Kidney glomerular epithelial cell (primary cell): Measurements from ENCODE around the gene PTGES.
"Not testable (repeated sequence)": the region's sequence is repeated elsewhere in the genome, so short reads cannot be mapped to it uniquely, and the experiment has no call there.

ENCODE experiments used
- DNase-seq: peaks from one replicate; lab custom pipeline; 2025; lab: John Stamatoyannopoulos, UW

The PTGES gene, protein sequence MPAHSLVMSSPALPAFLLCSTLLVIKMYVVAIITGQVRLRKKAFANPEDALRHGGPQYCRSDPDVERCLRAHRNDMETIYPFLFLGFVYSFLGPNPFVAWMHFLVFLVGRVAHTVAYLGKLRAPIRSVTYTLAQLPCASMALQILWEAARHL

DNA sequence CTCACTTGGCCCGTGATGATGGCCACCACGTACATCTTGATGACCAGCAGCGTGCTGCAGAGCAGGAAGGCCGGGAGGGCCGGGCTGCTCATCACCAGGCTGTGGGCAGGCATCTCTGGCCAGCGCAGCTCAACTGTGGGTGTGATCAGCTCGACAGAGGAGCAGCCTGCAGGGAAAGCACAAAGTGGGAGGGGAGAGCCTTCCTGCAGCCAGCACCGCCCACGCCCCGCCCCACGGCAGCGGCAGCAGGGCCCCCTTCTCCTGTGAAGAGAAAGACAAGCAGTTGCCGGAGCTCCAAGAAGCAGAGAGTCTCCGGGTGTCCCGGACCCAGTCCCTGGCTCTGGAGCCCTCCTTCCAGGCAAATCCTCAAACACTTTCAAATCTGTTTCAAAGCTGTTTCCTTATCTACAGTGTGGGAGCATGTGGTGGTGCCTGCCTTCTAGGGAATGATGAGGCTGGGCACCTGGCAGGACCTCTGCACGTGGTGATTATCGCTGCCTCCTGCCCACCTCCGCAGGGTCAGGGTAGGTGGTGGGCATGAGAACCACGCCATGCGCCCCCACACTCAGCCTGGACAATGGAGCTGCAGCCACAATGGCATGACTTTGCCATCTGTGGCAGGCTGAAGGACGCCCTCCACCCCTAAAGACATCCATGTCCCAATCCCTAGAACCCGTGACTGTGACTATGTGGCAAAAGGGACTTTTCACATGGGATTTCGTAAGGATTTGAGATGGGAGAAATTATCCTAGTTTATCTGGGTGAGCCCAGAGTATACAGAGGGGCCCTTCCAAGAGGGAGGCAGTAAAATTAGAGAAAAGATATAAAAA is at the start of gene PTGES:
TSS of gene PTGES (minus strand) at position 143 of the 830 bp plus-strand sequence. CDS start at position 113, 30 bp downstream.
- peak; percentile 75 for DNase-seq

DNA sequence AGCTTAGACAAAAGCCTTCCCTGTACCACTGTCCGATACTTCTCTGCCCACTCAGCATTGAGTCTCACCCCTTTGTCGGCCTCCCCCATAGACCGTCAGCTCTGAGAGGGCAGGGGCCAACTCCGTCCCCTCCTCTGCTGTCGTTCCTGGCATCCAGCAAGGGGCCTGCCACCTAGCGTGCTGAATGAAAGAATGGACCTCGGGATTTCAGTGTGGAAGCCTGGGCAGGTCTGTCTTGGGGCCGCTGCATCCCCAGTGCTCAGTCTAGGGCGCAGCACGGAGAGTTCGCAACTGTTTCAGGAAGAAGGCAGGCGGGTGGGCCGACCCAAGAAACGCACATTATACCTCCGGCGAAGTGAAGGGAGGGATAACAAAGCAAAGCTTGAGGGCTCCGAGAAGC is 48.7 kb upstream of the PTGES start:
- no peak for DNase-seq

DNA sequence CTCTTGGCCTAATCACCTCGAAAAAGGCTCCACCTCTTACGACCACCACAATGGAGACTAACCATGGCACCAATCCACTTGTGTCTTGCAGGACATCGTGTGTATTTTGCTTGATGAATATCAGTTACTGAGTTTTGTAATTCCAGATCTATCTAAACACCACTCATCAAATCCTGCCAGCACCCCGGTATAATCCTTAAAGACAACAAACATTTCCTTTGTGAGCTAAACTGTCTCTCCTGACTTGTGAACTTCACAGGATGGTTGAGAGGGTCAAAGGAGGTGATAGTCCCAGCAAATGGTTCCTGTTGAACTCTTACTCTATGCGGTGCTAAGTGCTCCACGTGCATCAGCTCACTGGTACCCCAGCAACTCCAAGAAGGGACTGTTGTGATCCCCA is 46.1 kb upstream of the PTGES start:
- DNase-seq, result no peak

DNA sequence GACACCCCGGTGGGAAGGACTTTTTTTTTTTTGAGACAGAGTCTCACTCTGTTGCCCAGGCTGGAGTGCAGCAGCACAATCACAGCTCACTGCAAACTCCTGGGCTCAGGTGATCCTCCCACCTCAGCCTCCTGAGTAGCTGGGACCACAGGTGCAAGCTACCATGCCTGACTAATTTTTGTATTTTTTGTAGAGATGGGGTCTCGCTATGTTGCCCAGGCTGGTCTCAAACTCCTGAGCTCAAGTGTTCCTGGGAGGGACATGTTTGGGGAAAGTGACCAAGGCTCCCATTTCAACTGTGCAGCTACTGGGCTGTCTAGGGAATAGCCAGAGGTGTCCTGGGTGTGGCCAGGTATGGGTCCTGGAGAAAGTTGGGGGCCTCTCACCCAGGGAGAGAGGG is 43.2 kb upstream of the PTGES start:
- DNase-seq, result not testable (repeated sequence)

DNA sequence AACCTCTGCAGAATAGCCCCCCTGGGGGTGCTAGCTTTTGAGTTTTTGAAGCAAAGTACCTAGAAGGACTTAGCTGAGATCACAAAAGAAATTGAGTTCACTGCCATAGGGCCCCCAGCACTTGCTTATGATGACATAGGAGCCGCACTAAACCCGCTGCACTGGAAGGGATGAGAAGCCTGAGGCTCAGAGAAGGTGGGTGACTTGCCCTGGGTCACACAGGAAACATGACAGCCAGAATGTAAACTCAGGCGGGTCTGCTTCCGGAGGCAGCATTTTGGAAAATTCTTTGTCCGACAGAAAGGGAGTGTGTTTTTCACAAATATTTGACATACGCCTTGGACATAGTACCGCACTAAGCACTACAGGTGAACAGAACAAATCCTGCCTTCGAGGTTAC is 41.7 kb upstream of the PTGES start:
- DNase-seq, result no peak

DNA sequence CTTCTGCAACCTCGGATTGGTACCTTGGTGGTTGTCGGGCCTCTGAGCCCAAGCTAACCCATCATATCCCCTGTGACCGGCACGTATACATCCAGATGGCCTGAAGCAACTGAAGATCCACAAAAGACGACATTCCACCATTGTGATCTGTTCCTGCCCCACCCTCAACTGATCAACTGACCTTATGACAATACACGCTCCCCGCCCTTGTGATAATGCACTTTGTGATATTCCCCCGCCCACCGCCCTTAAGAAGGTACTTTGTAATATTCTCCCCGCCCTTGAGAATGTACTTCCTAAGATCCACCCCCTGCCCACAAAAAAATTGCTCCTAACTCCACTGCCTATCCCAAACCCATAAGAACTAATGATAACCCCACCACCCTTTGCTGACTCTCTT is 33.6 kb upstream of the PTGES start:
- no peak for DNase-seq

DNA sequence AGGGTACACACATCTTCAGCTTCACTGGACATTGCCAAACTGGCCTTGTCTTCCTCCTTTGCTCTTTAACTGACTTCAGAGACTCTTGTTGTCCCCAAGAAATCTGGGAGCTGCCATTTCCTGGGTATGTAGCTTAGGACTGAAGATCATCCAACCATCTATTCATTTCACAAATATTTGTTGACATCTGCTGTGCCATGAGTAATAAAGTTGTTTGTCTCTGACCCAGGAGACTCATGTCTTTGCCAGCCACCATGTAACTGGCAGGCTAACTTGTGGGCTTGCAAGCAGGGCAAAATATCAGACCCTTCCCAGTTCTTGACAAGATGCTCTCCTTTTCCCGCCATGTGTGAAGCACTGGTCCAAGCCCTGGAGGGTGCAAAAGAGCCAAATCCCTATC is 33.0 kb upstream of the PTGES start:
- no peak for DNase-seq

DNA sequence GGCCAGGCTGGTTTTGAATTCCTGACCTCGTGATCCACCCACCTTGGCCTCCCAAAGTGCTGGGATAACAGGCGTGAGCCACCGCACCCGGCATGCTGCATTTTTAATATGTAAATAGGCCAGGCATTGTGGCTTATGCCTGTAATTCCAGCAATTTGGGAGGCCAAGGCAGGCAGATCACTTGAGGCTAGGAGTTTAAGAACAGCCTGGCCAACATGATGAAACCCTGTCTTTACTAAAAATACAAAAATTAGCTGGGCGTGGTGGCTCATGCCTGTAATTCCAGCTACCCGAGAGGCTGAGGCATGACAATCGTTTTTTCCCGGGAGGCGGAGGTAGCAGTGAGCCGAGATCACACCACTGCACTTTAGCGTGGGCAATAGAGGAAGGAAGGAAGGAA is 32.1 kb upstream of the PTGES start:
- not testable (repeated sequence) for DNase-seq

DNA sequence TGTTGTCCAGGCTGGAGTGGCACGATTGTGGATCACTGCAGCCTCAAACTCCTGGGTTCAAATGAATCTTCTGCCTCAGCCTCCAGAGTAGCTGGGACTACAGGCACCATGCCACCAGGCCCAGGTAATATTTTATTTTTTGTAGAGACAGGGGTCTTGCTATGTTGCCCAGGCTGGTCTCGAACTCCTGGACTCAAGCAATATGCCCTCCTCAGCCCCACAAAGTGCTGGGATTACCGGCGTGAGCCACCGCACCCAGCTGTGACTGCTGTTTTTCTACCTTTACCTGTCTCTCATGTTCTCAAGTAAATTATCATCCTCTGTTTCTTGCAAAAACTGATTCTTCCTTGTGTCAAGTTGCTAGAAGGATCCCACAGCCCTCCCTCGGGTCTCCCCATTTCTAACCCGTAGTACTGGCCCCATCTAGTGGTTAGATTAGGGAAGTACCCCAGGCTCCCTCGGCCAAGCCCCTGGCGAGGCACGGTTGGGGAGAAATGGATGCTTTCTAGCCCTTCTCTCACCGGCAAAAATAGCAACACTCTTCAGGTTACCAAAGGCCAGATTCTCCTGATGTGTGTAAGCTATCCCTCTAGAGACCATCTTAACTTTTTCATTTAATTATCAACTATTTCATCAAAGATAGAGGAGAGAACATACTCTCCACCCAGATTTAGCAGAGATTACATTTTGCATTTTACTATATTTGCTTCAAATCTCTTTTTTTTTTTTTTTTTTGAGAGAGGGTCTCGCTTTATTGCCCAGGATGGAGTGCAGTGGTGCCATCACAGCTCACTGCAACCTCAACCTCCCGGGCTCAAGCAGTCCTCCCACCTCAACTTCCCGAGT is 30.9 kb upstream of the PTGES start:
- DNase-seq, result peak; percentile 58

DNA sequence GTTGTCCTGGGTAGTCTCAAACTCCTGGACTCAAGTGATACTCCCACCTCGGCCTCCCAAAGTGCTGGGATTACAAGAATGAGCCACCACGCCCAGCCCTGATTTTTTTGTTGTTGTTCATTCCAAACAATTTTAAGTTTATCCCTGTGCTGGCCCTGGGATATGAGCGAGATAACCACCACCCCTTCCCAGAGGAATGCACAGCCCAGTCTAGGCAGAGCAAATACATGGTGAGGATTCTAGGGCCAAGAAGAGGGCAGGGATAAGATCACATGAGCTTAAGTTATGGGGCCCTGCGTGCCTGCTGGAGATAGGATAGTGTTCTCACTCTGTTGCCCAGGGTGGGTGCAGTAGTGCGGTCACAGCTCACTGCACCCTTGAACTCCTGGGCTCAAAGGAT is 29.1 kb upstream of the PTGES start:
- DNase-seq, result no peak

DNA sequence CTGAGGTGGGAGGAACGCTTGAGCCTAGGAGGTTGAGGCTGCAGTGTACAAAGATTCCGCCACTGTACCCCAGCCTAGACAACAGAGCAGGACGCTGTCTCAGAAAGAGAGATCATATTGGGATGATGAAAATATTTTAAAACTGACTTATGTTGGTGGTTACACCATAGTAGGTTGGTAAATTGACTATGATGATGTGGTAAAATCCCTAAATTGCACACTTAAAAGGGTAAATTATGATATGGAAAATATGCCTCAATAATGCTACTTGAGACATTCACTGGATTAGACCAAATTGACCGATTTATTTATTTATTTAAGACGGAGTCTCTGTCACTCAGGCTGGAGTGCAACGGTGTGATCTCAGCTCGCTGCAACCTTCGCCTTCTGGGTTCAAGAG is 28.3 kb upstream of the PTGES start:
- no peak for DNase-seq

DNA sequence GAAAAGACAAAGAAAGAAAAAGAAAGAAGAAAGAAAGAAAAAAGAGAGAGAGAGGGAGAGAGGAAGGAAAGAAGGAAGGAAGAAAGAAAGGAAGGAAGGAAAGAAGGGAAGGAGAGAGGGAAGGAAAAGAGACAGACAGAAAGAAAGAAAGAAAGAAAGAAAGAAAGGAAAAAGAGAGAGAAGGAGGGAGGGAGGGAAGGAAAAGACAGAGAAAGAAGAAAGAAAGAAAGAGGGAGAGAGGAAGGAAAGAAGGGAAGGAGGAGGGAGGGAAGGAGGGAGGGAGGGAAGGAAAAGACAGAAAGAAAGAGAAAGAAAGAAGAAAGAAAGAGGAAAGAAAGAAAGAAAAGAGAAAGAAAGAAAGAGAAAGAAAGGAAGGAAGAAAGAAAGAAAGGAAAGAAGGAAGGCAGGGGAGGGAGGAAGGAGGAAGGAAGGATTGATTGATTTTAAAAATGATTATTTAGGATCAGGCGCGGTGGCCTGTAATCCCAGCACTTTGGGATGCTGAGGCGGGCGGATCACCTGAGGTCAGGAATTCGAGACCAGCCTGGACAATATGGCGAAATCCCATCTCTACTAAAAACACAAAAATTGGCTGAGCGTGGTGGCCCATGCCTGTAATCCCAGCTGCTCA is 26.8 kb upstream of the PTGES start:
- DNase-seq, result no peak

DNA sequence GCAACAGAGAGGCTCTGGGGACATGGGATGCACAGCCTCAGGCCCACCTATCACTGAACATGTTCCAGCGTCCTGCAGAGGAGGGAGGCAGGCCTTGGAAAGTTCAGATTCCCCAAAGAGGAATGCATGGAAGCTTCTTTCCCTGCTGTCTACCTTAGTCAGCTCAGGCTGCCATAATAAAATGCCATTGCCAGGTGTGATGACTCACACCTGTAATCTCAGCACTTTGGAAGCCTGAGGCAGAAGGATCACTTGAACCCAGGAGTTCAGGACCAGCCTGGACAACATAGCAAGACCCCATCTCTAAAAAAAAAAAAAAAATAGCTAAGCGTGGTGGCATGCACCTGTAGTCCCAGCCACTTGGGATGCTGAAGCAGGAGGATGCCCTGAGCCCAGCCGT is 25.6 kb upstream of the PTGES start:
- no peak for DNase-seq

DNA sequence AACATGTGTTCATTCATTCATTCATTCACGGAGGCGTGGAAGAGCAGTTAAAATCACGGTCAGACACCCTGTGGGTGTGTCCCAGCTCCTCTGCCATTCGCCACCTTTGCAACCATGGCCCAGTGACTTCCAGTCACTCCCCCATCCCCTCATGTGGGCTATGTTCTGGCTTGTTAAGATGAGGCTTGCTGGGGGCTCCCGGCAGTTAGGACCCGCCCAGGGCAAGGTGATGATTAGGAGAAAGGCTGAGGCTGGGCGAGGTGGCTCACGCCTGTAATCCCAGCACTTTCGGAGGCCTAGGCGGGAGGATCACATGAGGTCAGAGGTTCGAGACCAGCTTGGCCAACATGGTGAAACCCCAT is 24.9 kb upstream of the PTGES start:
- peak; percentile 62 for DNase-seq

DNA sequence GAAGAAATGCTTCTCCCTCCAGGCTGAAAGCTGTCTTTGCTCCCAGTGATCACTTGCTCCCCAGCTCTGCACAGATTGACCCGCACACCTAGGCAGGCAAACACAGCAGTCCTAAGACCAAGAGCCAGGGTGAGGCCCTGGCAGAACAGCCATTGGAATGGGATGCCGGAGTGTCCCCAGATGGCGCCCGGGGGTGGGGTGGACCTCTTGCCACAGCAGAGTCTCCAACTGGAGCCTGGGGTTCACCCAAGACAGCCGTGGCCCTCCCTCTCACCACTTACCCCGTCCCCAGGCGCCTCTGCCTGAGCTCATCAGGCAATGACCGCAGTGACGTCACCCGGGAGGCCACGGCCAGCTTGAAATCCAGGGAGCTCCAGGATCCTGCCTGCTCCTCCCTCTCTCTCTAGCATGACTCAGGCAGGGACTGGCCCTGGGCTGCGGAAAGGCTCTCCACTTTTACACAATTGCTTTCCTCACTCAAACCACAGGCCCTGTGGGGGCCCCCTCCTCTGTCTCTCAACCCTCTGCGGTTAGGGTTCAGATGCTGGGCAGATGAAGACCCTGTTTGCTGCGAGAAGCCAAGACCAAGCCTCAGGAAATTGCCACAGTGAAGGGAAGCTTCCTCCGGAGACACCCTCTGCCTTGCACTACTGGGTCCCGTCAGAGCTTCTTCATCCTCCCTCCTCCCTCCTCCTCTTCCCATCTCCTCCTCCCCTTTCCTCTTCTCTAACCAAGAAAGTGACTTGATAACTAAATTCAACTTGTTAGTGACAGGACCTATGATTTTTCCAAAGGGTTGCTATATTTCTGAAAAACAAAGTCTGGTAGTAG is 24.3 kb upstream of the PTGES start:
- peak; percentile 97 for DNase-seq

DNA sequence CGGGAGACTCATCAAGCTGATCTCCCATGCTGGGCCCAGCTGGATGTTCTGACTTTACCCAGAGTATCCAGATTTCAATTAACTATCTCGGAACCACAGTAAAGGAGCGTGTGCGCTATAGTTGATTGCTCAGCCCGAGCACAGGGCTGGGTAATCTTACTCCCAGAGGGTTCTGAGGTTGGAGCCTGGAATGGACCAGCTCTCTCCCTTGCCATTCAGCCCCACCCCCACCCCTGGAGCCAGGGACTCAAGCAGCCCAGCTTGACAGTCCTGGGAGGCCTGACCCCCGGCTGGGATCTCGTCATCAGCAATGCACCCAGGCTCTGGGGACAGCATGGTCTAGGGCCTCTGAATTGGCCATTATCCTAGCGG is 23.7 kb upstream of the PTGES start:
- DNase-seq, result no peak

DNA sequence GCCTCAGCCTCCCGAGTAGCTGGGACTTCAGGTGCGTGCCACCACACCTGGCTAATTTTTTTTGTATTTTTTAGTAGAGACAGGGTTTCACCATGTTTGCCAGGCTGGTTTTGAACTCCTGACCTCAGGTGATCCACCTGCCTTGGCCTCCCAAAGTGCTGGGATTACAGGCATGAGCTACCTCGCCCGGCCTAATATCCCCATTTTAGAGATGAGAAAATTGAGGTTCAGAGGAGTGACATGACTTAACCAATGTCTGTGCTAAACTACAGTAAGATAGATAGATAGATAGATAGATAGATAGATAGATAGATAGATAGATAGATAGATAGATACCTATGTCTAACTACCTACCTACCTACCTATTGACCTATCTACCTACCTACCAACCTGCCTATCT is 23.3 kb upstream of the PTGES start:
- not testable (repeated sequence) for DNase-seq

DNA sequence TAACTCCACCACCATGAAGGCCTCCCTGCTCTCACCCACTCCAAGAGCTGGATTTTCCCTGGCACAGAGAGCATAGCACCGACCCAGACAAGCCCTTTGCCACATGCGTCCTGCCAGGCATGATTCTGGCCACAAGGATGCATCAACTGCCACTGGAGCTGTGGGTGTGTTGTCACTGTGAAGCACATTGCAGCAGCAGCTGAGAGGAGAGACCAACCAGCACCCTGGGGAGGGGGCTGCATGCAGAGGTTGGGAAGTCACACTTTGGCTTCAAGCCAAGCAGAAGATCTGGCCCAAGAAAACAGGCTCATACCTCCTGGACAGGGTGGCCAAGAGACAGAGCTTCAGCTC is 22.6 kb upstream of the PTGES start:
- DNase-seq, result no peak

DNA sequence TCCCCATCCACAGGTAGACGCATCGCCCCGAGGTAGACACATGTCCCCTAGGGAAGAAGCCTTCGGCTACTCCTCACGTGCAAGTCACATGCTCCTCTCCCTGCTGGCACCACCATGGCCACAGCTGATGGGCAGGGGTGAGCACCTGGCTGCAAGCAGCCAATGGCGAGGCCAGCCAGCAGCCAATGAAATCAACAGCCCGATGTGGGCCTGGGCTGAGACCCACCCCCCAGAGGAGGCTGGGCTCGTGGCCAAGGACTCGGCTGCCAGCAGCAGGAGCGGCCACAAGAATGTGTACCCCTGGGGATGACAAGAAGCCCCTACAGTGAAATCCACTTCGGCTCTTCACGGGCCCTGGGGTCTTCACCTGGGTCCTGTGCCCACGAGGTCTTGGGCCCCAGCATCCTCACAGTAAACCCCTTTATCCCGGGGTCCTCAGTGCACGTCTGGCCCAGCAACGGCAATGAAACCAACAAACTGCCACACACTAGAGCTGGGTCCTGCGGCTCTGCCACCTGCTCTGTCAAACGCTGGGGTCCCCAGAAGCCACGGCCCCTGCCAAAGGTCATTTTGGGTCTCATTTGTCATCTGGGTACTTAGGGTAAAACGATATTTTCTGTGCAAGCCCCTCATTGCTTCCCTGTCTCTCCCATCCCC is 22.1 kb upstream of the PTGES start:
- no peak for DNase-seq

DNA sequence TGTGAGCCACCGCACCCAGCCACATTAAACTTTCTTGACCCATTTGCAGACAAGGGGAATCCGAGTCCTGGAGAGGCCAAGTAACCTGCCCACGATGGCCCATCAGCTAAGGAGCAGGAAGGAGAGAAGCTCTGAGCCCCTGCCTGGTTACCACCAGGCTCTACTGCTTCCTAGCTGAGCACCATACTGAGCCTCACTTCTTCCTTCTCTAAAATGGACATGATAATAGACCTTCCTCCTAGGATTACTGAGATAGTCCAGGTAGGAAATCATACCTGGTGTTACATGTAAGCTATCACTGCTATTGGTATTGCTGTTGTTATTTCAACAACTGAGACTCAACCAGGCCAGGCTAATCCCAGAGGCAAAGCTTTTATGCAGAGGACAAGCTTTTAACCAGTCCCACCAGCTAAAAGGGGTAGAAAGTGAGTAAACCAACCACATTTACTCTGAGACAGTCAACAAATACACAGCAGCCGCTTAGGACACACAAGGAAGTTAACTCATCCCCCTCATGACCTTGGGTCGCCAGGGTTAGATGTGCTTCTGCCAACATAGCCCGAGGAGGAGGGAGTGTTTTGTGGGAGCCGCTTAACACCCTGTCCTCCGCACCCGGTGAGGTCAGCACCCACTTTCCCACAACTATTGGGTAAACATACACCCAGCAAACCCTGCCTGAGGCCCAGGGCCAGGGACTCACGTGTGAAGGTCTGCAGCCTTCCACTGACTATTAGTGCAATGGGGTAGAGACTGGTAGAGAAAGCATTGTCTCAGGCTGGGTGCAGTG is 20.6 kb upstream of the PTGES start:
- DNase-seq, result no peak
